Measurements from ENCODE around the gene SLC24A2.
"Not testable (repeated sequence)": the region's sequence is repeated elsewhere in the genome, so short reads cannot be mapped to it uniquely, and the experiment has no call there.

SLC24A2 gene

DNA sequence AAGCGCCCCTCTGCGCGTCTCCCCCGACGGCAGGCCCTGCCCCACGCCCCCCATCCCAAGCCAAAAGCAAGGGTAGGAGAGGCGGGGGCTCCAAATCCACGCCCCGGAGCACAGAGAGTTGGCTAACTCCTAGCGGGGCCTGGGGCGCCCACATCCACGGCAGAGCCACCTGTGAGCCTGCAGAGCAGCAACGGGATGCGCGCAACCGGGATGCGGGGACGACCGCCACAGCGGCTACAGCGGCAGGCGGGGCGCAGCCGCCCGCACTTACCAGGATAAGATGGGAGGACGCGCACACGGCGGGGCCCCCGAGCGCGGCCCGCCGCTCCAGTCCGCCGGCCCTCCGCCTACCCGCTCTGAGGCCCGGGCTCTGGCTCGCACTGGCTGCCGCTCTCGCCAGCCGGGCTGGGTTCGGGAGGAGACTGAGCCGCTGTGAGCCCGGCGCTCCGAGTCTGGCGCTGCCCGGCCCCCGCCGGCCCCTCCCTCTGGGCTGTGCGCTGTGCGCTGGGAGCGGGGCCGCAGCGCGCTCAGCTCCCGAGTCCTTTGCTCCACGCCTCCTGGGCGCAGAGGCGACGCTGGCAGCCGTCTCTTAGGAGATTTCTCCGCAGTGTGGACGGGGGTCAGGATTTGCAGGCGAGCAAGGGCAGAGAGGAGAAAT, at the start of gene SLC24A2:
Gene SLC24A2, minus strand, starts transcription at position 424 of the 658 bp plus-strand sequence.
- no peak for DNase-seq

DNA sequence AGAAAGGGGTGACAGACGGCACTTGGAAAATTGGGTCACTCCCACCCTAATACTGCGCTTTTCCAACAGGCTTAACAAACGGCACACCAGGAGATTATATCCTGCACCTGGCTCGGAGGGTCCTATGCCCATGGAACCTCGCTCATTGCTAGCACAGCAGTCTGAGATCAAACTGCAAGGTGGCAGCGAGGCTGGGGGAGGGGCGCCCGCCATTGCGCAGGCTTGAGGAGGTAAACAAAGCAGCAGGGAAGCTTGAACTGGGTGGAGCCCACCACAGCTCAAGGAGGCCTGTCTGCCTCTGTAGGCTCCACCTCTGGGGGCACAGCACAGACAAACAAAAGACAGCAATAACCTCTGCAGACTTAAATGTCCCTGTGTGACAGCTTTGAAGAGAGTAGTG, 44.5 kb upstream of the SLC24A2 start:
- not testable (repeated sequence) for DNase-seq

- no peak for DNase-seq
These were observed 42.0 kb upstream of the SLC24A2 start for GRCh38 chr9:19830796-19831195.

- DNase-seq = no peak
These were observed 39.8 kb upstream of the SLC24A2 start for GRCh38 chr9:19828576-19829109.

GRCh38 chr9:19816769-19817168, 27.9 kb upstream of the SLC24A2 start:
- no peak for DNase-seq

DNA sequence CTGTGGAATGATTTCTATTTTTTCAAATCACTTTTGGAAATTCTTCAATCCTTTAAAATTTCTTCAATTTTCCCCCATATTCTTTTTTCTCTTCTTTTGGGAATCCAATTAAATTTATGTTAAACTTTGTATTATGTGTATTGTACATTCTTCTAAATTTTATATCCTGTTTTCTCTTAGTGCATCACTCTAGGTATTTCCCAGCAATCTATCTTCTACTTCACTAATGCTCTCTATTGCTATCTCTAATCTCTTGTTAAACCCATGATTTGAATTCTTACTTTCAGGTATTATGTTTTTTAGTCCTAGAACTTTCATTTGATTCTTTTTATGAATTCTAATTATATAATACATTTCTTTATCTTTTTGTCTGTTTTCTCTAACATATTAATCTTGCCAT, 23.4 kb upstream of the SLC24A2 start:
- no peak for DNase-seq

DNA sequence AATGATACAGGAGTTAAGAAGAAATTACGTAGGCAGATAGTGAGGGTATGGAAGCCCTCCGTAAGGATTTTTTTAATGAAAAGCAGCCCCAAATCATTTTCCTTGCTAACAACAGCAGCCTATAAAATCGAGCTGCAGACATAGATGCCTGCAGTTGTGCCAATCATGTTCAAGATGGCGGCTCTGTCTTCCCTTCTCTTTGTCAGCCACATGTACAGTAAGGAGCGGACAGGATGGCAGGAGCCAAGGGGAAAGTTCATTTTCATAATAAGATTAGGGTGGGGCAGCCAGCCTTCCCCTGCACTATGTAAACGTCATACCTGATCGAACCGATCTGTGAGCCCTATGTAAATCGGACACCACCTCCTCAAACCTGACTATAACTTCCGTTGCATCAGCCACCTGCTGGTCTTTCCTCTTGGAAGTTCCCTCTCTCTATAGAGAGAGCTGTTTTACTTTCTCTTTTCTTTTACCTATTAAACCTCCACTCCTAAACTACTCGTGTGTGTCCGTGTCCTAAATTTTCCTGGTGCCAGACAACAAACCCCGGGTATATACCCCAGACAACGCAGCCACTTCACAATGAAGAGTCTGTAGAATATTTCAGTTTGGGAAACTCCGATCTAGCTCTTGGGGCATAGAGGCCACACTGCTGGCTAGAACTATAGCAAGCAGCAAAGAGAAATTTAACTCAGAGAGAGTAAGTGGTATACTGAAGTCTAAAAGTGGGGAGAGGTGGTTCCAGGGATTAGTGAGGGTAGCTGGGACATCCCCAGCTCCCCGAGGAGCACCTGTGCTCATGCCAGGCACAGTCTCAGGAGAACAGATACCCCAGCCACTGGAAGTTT, 20.8 kb upstream of the SLC24A2 start:
- DNase-seq = no peak

- DNase-seq = no peak
These were observed 18.5 kb upstream of the SLC24A2 start for GRCh38 chr9:19807182-19807892.

DNA sequence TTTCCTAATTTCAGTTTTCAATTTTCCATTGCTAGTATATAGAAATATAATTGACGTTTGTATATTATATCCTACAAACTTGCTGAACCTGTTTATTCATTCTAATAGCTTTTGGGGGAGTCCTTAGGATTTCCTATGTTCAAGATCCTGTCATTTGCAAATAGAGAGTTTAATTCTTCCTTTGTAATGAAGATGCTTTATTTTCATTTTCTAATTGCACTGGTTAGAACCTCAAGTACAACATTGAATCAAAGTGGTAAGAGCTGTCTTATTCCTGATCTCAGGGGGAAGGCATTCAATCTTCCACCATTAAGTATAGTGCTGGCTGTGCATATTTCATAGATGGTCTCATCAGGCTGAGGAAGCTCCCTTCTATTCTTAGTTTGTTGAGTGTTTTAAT, 15.6 kb upstream of the SLC24A2 start:
- no peak for DNase-seq

DNA sequence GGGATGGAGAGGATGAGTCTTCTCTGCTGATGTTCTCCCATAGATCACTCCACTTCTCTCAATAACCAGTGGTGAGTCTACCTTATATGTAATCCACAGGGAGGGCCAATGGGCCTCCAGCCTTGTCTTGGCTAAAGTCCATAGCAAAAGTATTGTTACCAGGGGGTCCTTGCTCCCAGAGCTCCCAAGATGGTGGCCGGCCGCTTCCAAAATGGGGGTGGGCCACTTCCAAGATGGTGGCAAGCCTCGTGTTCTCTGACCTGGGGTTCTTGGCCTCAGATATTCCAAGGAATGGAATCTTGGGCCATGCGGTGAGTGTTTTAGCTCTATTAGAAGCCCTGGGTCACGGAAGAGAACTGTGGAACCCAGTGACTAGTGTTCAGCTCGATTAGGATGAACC, 12.0 kb upstream of the SLC24A2 start:
- no peak for DNase-seq

GRCh38 chr9:19799784-19800183, 10.9 kb upstream of the SLC24A2 start:
- DNase-seq = no peak

- DNase-seq = no peak
These were observed 685 bp downstream of the SLC24A2 start for GRCh38 chr9:19788152-19788551.

GRCh38 chr9:19787672-19788071, 1.2 kb downstream of the SLC24A2 start:
- DNase-seq = no peak

GRCh38 chr9:19785230-19785629, 3.6 kb downstream of the SLC24A2 start:
- DNase-seq = no peak

- no peak for DNase-seq
These were observed 4.7 kb downstream of the SLC24A2 start for GRCh38 chr9:19784136-19784535.

DNA sequence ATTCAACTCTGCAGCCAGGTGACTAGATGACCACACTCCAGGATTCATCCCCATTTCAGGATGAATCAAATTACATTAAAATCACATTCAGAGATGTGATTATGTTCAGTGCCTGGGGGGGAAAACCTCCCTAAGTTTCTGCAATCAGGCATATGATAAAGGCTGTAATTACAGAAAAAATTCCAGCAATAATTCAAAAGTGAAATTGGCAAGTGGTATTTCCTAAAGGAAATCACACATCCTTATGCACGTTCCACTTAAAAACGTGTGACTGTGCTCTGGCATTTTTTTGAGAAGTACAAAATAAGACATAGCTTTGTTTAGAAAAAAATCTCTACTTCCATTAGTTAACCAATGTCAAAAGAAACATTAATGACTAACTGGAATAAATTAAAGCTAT, 5.3 kb downstream of the SLC24A2 start:
- DNase-seq = no peak

DNA sequence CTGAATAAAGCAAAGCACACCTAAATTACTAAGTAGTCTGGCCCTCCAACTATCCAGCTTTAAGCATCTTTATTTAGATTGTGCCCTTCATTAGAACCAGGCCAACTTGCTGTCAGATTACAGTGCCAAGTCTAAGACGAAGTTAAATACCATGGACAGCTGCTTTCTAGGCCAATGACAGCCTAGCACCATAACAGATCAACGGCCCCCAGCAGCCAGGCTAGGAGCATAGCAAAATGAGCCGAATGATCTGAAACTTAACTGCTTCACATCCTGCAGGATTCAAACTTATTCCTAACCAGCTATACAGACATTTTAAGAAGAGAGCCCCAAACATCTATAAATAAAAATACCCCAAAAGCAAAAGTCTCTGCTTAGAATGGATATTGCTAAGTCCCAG, 6.8 kb downstream of the SLC24A2 start:
- no peak for DNase-seq

- no peak for DNase-seq
These were observed 7.6 kb downstream of the SLC24A2 start for GRCh38 chr9:19781240-19781639.

GRCh38 chr9:19771446-19771845, 17.4 kb downstream of the SLC24A2 start:
- no peak for DNase-seq

DNA sequence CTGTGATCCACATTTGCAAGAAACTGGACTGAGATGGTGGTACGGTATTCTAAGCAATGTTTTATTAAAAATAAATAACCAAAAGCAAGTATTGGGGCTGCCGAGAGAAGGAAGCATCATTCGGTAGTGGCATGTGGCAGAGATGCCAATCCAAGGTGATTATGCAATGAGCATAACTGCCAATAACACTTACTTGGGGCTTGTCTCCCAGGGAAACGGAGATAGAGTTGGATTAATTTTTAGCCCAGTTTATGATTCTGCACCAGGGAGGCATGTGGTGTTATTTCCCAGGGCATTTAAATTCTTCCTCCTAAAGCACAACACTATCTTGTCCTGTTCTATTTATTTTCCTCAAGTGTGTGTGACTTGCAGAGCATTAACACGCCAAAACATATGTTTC, 17.9 kb downstream of the SLC24A2 start:
- no peak for DNase-seq

- DNase-seq = no peak
These were observed 19.6 kb downstream of the SLC24A2 start for GRCh38 chr9:19769213-19769612.

DNA sequence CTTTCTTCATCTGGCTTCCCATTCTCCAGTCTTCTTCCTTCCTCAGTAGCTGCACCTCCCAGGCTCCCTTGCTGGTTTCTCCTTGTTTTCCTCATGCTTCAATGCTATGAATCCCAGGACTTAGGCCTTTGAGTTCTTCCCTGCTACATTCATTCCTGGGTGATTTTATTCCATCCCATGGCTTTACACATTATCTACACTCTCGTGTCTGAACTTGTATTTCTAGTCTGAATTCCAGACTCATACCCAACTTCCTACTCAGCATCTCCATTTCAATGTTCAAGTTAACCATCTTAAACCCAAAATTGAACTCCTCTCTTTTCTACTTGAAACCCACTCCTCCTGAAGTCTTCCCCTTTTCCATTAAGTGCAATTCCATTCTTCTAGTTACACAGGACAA, 20.0 kb downstream of the SLC24A2 start:
- DNase-seq = no peak

DNA sequence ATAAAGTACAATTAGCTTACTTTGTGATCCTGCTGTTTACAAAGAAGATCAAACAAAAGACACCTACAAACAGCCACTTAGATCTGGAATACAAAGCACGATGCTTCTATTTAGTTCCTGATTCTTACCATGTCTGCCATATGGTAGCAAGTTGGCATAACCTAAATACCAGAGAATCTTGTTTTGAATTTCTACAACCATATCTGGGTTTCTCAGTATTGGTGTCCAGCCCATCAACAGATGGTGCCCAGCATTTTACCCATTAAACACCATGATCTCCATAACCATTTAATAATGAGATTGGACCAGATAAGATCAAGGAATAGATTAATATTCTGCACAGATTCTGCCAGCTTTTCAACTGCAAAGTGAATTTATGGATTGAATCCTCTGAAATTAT, 29.8 kb downstream of the SLC24A2 start:
- no peak for DNase-seq

- DNase-seq = no peak
These were observed 31.1 kb downstream of the SLC24A2 start for GRCh38 chr9:19757745-19758144.

Data from stimulated activated CD8-positive, alpha-beta memory T cell treated with anti-CD3 and anti-CD28 coated beads, Interleukin-4, amount 100 ng/mL, for 48 hours (primary cell).